NCI-H2227 treated with DMSO at 0.1 percent for 48 hours (cell line): Measurements from ENCODE around the gene TFEC.
"Not testable (repeated sequence)": the region's sequence is repeated elsewhere in the genome, so short reads cannot be mapped to it uniquely, and the experiment has no call there.

ENCODE experiments used
- DNase-seq: peaks from one replicate; lab custom pipeline; 2025; lab: John Stamatoyannopoulos, UW

TFEC gene, protein sequence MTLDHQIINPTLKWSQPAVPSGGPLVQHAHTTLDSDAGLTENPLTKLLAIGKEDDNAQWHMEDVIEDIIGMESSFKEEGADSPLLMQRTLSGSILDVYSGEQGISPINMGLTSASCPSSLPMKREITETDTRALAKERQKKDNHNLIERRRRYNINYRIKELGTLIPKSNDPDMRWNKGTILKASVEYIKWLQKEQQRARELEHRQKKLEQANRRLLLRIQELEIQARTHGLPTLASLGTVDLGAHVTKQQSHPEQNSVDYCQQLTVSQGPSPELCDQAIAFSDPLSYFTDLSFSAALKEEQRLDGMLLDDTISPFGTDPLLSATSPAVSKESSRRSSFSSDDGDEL

DNA sequence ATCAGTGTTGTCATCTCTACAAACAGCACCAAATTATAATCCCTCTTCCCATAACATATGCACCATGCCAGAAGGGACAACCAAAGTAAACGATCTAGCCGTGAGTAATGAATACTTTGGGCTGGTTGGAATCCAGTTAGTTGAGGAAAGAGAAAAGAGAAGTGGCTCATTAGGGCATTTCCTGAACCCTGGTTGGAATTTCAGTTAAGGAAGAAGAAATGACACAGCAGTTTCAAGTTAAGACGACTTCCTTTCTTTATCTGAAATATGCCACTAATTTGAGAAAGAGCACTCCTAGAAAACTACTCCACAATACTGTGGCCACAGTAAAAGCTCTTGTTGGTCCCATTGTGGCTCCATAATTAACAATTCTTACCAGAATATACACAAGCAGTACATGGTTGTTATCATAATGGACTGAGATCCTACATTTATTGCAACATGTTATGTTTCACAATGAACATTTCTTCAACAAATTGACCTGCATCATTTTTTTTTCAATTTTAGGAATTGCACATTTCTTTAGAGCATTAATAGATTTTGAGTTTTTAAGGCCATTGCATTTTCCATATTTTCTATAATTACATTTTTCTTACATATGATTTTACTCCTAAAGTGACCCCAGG lies at the start of gene TFEC:
Gene TFEC, minus strand, starts transcription at position 113 of the 626 bp plus-strand sequence. CDS start 46,322 bp downstream, outside the sequence.
- no peak for DNase-seq

DNA sequence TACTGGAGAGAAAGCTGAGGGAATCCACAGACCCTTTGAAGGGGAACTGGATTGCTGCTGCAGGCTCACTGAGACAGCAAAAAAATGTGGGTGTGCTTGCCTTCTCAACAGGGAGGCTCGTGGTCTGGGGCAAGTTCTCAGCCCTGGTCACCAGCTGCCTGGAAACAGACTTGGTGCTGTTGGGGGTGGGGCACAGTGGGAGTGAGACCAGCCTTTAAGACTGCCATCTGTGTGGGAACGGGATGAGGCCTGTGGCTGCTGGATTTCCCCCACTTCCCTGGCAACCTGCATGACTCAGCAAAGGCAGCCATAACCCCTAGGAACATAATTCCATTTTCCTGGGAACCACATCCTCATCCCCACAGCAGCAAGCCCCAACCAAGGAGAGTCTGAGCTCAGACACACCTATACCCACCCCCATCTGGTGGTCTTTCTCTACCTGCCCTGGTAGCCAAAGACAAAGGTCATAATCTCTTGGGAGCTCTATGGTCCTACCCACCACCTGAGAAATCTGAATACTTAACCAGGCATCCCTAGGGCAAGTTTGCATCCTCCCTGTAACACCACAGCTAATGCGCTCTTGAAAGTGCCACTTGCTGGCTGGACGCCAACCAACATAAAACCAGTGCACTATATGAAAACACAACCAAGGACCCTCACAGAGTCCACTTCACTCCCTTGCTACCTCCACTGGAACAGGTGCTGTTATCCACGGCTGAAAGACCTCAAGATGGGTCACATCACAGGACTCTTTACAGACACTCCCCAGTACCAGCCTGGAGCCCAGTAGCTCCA lies 45.0 kb upstream of the TFEC start:
- DNase-seq, result no peak

DNA sequence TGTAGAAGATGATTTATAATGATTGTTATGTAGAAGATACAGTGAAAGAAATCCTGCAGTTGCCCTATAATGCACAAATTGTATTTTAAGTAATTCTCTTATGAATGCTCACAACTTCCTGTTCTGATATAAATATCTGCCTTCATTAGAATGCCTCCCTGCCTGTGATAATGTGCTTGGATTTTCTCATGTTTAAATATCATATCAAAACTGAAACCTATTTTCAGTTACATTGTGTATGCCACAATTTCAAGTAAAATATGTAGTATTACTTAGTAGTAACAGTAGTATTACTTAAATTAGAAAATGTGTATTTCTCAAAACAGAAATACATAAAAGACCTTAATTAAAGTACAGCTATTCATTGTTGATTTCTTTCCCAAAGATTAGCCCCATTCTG lies 41.1 kb upstream of the TFEC start:
- DNase-seq, result no peak

DNA sequence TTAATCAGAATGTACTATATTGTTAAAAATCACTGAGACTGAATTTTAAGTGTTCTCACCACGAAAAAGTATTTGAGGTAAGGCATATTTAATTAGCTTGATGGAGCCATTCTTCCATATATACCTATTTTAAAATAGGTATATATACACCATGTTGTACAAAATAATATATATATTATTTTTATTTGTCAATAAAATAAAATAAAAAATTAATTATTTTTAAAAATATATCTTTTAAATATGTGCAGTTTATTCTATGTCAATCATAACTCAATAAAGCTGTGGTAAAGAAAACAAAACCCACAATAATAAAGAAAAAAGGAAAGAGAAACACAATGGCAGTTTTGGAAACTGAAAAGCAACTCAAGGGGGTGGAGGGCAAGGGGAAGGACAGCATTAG lies 33.6 kb upstream of the TFEC start:
- DNase-seq, result no peak

DNA sequence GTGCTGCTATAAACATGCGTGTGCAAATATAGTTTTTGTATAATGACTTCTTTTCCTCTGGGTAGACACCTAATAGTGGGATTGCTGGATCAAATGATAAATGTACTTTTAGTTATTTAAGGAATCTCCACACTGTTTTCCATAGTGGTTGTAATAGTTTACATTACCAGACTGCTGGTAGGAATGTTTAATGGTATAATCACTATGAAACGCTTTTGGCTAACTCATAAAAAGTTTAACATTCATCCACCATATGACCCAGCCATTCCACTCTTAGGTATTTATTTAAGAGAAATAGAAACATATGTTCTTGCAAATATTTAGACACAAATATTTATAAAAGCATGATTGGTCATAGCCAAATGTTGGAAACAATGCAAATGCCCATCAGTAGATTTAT lies 32.1 kb upstream of the TFEC start:
- DNase-seq, result no peak

DNA sequence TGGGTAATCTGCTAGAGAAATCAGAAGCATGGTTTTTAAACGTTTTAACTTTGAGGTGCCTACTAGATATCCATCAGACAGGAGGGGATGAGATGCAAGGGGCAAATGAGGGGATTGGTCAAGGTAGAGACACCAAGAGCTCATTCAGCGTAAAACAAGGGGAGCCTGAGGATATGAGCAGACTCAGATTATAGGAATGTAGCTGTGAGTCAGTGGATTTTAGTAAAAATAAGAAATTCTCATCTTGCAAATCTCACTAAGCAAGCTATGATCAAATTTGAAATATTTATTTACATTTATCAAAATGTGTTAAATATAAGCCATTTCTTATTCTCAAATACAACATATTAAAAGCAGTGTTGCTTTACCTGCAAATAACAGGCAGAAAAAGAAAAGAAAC lies 21.4 kb upstream of the TFEC start:
- DNase-seq, result no peak

DNA sequence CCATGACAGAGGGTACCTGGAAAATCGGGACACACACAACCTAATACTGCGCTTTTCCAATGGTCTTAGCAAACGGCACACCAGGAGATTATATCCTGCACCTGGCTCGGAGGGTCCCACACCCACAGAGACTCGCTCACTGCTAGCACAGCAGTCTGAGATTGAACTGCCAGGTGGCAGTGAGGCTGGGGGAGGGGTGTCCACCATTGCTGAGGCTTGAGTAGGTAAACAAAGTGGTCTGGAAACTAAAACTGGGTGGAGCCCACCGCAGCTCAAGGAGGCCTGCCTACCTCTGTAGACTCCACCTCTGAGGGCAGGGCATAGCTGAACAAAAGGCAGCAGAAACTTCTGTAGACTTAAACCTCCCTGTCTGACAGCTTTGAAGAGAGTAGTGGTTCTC lies 16.7 kb upstream of the TFEC start:
- not testable (repeated sequence) for DNase-seq

DNA sequence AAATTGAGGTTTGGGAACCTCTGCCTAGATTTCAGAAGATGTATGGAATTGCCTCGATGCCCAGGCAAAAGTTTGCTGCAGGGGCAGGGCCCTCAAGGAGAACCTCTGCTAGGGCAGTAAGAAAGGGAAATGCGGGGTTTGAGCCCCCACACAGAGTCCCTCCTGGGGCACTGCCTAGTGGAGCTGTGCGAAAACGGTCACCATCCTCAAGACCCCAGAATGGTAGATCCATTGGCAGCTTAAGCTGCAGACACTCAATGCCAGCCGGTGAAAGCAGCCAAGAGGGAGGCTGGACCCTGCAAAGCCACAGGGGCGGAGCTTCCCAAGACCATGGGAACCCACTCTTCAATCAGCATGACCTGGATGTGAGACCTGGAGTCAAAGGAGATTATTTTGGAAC lies 15.0 kb upstream of the TFEC start:
- DNase-seq, result no peak

DNA sequence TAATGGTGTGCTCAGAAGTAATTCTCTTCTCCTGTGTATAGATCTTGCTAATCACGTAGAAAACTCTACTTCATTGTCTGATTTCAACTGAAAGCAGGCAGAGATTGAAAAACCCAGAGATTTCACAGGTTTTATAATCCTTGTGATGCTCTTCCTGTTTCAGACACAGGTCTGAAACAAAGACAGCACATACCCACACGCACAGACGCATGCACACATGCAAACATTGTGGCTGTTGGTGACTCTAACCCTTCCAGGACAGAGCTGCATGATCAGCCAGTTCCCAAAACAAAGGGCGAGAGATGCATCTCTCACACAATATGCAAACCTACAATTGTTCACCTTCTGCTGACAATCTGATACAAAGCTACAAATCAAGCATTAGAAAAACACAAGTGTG lies 11.1 kb upstream of the TFEC start:
- no peak for DNase-seq

DNA sequence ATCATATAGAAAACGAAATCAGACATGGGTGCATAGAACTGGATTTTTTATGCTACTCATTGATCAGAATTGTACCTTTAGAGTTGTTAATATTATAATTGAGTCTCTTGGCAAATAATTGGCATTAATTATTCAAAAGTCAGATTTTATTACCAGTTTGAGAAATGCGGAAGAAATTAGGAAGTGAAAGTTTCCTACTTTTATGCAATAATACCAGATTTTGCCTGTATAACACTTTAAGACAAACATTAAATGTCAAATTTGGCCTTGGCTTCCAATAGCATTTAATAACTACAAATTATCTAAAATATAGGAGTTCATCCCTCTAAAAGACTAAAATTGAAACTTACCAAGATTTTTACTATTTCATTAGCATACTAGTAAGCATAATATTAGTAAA lies 6.8 kb upstream of the TFEC start:
- DNase-seq, result no peak

DNA sequence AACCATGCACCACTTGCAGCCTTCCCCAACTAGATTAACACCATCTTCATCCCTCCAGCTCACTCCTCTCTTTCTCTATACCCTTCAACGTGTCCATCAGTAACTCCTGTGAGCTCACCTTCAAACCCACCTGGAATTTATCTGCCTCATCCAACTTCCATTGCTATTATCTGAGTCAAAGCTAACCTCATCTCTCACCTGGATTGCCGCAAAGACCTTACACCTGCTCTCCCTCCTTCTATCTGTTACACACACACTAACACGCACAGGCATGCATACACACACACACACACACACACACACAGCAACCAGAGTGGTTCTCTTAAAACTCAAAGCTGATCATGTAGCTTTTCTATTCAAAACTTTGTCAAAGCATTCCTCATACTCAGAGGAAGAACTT lies 3.8 kb upstream of the TFEC start:
- no peak for DNase-seq

DNA sequence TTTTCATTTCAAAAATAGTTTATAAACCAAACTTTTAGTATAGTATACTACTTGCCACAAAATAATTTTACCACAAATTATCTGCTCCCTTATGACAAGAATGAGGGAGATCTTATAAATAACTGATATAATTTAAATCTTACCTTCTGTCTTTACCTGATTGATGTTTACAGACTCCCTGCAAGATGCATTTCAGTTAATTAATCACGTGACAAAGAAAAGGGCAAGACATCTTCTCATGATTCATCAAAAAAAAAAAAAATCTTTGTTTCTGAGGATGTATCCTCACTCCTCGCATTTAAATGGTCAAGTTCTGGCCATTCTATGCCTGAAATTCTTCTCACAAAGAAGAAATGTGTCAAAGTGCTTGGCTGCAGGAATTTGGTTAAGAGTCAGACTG lies 2.3 kb upstream of the TFEC start:
- no peak for DNase-seq

DNA sequence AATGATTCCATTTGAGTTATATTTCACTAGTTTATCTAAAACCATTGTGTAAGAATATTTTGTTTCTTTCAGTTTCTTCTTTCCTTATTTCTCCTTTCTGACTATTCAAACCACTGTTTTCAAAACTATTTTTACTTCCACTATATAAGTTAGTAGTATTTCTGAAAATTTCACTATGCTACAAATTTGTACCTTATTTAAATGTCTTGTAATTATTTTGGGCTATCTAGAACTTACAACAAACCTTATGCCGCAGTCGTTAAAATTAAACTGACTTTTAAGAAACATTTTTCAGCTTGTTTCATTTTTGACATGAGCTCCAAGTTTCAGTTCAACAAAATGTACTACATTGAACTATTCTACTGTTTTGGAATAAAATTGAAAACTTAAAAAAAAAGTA lies 1.8 kb downstream of the TFEC start:
- DNase-seq, result no peak

DNA sequence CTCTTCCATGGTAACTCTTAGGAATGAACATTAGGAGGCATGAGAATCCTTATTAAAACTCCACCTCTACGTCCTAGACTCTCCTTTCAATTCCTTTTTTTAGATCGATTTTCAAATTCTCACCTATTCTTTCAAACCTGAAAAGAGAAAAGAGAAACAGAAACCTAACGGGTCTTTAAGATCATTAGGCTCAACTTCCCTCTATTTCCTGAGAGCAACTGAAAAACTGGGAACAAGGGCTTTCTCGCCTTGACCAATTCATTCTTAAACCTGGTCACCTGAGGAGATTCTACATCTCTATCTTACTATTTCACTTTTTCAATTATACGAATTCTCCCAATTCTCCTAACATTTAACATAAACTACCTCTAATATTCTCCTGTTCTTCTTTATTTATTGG lies 2.8 kb downstream of the TFEC start:
- DNase-seq, result no peak

DNA sequence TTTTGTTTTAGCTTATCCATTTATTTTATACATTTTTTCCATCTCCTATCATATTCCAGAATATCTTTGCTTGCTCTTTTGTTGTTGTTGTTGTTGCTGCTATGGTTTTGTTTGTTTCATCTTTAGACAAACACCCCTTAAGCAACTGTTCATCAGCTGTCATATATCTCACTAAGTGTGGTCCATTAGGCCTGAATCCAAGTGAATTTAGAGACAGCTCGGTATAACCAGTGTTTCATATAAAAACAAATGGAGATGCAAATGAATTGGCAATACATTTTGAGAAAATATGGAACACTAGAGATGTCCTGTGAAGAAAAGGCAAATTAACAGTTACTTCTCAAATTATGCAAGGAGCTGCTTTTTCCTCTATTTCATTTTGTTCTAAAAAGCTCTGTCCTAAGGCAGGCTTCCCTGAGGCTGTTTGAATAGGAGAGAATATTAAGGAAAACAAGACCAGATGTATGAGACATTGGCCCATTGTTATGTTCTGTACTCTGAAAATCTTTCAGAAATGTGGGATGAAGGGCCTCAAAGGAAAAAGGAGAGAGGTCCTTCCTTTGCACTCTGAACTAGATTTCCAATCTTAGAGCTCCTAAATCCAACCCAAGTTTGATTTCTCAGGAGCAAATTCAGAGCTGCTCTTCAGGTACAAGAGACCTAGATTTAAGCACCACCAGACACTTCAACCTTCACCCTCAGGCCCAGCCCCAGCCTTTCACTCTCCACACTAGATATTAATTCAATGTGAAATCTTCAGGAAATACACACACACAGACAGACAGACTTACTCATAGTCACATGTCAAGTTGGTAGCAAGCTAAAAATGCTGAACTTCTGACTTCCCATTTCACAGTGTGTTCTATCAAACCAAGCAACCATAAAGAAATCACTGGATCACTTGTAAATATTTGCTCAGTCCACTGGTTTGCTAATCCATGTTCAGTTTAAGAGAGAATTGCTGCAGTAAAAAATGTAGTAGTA lies 5.4 kb downstream of the TFEC start:
- DNase-seq, result no peak

DNA sequence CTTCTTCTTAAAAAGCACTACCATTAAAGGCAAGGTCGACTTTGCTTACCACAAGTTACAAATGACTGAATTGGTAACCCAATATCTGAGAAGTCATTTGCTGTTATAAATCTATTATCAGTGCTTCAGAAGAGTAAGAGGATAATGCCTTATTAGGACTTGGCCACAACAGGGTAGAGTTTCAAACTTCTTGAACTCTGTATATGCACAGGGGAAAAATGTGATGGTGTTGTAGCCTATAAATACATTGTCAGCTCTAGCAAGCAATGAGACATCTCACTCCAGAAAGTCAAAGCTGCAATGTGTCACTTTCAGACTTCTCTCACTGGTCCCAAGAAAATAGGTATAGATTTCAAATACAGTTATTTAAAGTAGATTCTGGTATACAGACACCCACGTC lies 9.3 kb downstream of the TFEC start:
- DNase-seq, result no peak

DNA sequence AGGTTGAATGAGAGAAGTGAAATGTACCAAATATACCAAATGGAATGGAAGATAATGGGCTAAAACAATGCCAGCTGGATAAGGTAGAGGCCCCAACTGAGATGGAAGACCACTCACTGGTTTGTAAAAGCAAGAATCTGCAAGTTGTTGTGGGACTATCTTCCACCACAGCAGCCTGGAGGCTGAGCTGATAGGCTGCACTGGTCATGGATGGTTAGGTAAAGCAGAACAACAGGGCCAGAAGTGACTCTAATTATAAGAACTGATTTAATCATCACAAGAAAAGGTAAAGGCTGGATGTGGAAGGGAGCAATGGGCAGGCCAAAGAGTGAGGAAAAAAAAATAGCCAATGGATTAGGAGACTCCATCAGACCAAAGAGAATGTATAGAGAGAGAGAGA lies 11.8 kb downstream of the TFEC start:
- DNase-seq, result no peak

DNA sequence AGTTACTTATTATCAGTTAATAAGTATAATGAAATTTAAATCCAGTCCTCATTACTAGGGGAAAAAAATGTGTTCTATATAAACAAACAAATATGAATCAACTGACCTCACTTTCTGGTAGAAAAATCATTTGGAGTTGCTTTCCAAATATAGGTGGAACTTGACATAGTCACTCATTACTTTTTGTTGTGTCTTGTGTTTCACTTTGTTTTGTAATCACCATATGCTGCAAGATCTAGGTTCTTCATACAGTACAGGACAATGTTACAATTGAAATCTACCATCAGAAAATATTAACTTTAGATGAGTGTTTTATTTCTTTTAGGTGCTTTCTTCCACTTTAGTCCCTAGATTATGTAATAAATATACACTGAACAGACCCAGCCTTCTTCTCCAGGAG lies 16.9 kb downstream of the TFEC start:
- no peak for DNase-seq

DNA sequence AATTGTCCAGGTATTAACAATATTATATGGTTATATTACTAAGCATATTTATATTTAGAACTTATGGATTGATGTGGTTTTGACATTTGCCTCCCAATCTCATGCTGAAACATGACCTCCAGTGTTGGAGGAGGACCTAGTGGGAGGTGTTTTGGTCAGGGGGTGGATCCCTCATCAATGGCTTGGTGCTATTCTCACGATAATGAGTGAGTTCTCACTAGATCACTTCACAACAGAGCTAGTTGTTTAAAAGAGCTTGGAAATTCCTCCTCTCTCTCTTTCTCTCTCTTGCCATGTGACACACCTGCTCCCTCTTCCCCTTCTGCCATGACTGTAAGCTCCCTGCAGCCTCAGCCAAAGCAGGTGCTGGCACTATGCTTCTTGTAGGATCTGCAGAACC lies 19.0 kb downstream of the TFEC start:
- DNase-seq, result no peak

DNA sequence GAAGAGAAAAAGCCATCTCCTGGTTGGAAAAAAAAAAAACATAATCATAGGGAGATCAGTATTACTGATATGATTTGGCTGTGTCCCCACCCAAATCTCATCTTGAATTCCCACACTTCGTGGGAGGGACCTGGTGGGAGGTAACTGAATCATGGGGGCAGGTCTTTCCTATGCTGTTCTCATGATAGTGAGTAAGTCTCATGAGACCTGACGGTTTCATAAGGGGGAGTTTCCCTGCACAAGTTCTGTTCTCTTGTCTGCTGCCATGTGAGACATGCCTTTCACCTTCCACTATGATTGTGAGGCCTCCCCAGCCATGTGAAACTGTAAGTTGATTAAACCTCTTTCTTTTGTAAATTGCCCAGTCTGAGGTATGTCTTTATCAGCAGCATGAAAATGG lies 25.8 kb downstream of the TFEC start:
- not testable (repeated sequence) for DNase-seq

DNA sequence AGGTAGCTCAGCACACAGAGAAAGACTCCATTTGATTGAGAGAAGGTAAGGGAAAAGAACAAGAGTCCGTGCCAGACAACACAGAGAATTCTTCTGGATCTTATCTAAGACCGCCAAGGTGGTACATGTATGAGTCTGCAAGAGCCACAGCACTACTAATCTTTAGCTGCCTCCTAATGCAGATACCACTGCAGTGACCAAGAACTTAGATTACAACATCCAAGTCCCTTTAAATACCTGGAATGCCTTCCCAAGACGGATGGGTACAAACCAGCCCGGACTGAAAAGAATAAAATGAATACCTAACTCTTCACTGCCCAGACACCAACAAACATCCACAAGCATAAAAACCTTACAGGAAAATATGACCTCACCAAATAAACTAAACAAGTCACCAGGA lies 33.3 kb downstream of the TFEC start:
- DNase-seq, result no peak

DNA sequence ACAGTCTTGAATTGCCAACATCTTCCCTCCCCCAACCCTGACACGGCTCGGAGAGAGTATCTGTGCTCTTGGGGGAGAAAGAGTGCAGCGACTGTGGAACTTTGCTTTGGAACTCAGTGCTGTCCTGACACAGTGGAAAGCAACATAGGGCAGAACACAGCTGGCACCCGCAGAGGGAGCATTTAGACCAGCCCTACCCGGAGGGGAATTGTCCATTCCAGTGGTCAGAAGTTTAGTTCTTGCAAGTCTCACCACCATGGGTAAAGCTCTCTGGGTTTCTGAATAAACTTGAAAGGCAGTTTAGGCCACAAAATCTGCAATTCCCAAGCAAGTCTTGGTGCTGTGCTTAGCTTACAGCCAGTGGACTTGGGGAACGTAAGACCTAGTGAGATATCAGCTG lies 34.9 kb downstream of the TFEC start:
- no peak for DNase-seq
